Measurements from ENCODE around the gene PHACTR2. TPM values are rescaled to one million over a fixed set of nuclear protein-coding genes. Genes with fewer than 3 reads are reported as not detected.

Gene PHACTR2
- total and polyA plus RNA-seq, 10 of the 15 experiments (the other 5 are each of a cell fraction or from before 2014, with no cell fraction given), result 1.4 to 19.1 (median 5.3) TPM

DNA sequence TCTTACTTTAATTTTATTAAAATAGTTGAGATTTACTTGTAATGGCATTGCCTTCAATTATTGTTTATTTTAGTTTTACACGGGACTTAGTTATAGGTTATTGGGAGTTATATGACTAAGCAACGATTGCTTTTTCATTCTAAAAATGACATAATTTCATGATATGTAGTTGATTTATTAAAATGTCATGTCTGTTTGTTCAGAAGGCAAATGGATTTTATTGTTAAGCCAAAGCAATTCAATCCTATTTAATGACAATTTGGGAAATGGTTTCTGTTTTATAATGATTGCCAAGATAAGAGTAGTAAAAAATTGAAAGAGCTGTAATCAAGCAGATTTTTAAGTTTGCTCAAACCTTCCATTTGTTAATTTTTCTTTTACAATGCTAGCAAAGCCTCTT lies 74.7 kb downstream of the PHACTR2 start:
- SMC1A ChIA-PET (ENCODE audit: uncharacterized antibody, unreplicated experiment), result no interaction called here
- Histone ChIP-seq H3K27ac (ENCODE audit: control insufficient read depth, insufficient read depth) (no peak overlapping the region), H3K4me2 (ENCODE audit: control insufficient read depth, insufficient read depth) (no peak overlapping the region), H2AFZ (ENCODE audit: control insufficient read depth, low read depth, low read length) (no peak overlapping the region), H3K79me2 (ENCODE audit: control insufficient read depth, insufficient read depth, low read length) (no peaks in the 10 kb centered on the region), H3K4me1 (ENCODE audit: control insufficient read depth, insufficient read depth, low read length) (no peaks in the 10 kb centered on the region), H3K27me3 (replicated peaks in 1 of 2; ENCODE audit: control insufficient read depth in 2 of 2, insufficient read depth in 2 of 2, low read length in 1 of 2) (no peaks in the 10 kb centered on the region), H3K36me3 (ENCODE audit: control insufficient read depth in 2 of 2, insufficient read depth in 2 of 2, low read length in 1 of 2) (no peaks in the 10 kb centered on the region), H4K20me1 (ENCODE audit: control insufficient read depth, insufficient read depth) (no peaks in the 10 kb centered on the region), H3K9me3 (replicated peaks; ENCODE audit: control insufficient read depth, insufficient read depth, low read length) (no peaks in the 10 kb centered on the region), H3K4me3 (no peak overlapping the region), H3K9ac (ENCODE audit: control insufficient read depth, insufficient read depth, low read length) (no peak overlapping the region)
- intact Hi-C loops (cut with micrococcal nuclease; ENCODE audit: unreplicated experiment), result no loop called here
- TF ChIP-seq, protein P1, sequence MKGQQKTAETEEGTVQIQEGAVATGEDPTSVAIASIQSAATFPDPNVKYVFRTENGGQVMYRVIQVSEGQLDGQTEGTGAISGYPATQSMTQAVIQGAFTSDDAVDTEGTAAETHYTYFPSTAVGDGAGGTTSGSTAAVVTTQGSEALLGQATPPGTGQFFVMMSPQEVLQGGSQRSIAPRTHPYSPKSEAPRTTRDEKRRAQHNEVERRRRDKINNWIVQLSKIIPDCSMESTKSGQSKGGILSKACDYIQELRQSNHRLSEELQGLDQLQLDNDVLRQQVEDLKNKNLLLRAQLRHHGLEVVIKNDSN (IDR thresholded peaks at IDR 0.05; ENCODE audit: borderline replicate concordance, extremely low read length, insufficient read depth, low read depth, low read length), result no peak
- TF ChIP-seq EED (IDR thresholded peaks at IDR 0.05; ENCODE audit: low read depth) (no peak), EGR1 (IDR thresholded peaks at IDR 0.05; ENCODE audit: borderline replicate concordance in 1 of 2, low read depth in 2 of 2, low read length in 2 of 2) (no peak), RFX5 (IDR thresholded peaks at IDR 0.05; ENCODE audit: low read depth, low read length) (no peak), ZBED1 (IDR thresholded peaks at IDR 0.05; ENCODE audit: borderline replicate concordance) (no peak), ZNF622 (IDR thresholded peaks at IDR 0.05) (no peak), TCF12 (IDR thresholded peaks at IDR 0.05; ENCODE audit: low read depth, low read length) (no peak), CHD2 (IDR thresholded peaks at IDR 0.05; ENCODE audit: borderline replicate concordance, low read depth, low read length) (no peak), HCFC1 (IDR thresholded peaks at IDR 0.05; ENCODE audit: low read length) (no peak), PAX8 (IDR thresholded peaks at IDR 0.05) (no peak), EP300 (IDR thresholded peaks at IDR 0.05; ENCODE audit: borderline replicate concordance in 1 of 2, control insufficient read depth in 1 of 2, low read depth in 2 of 2, low read length in 2 of 2) (no peak), NBN (IDR thresholded peaks at IDR 0.05) (no peak), RB1 (IDR thresholded peaks at IDR 0.05; ENCODE audit: borderline replicate concordance) (no peak)
- TF ChIP-seq, protein P2, sequence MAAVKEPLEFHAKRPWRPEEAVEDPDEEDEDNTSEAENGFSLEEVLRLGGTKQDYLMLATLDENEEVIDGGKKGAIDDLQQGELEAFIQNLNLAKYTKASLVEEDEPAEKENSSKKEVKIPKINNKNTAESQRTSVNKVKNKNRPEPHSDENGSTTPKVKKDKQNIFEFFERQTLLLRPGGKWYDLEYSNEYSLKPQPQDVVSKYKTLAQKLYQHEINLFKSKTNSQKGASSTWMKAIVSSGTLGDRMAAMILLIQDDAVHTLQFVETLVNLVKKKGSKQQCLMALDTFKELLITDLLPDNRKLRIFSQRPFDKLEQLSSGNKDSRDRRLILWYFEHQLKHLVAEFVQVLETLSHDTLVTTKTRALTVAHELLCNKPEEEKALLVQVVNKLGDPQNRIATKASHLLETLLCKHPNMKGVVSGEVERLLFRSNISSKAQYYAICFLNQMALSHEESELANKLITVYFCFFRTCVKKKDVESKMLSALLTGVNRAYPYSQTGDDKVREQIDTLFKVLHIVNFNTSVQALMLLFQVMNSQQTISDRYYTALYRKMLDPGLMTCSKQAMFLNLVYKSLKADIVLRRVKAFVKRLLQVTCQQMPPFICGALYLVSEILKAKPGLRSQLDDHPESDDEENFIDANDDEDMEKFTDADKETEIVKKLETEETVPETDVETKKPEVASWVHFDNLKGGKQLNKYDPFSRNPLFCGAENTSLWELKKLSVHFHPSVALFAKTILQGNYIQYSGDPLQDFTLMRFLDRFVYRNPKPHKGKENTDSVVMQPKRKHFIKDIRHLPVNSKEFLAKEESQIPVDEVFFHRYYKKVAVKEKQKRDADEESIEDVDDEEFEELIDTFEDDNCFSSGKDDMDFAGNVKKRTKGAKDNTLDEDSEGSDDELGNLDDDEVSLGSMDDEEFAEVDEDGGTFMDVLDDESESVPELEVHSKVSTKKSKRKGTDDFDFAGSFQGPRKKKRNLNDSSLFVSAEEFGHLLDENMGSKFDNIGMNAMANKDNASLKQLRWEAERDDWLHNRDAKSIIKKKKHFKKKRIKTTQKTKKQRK (IDR thresholded peaks at IDR 0.05; ENCODE audit: low read depth, low read length), result no peak
- RAD21 ChIA-PET (ENCODE audit: unreplicated experiment), result no interaction called here
- WGBS (ENCODE audit: insufficient coverage, insufficient replicate concordance, low lambda C conversion rate, missing lambda C conversion rate), result 44% methylated on average over 2 of the region's 2 CpGs
- POLR2A ChIA-PET, result no interaction called here
- BruUV-seq (replicated peaks), result no TSS peak
- in situ Hi-C loops (cut with MboI), result no loop called here
- no peak for ATAC-seq
- DNase-seq (ENCODE audit: low read depth, low spot score), result no peak
- no peak for FAIRE-seq
- CTCF ChIA-PET, result no interaction called here
